ENCODE measurements around the gene NUTM2A.
"Not testable (repeated sequence)": the region's sequence is repeated elsewhere in the genome, so short reads cannot be mapped to it uniquely, and the experiment has no call there.

DNA sequence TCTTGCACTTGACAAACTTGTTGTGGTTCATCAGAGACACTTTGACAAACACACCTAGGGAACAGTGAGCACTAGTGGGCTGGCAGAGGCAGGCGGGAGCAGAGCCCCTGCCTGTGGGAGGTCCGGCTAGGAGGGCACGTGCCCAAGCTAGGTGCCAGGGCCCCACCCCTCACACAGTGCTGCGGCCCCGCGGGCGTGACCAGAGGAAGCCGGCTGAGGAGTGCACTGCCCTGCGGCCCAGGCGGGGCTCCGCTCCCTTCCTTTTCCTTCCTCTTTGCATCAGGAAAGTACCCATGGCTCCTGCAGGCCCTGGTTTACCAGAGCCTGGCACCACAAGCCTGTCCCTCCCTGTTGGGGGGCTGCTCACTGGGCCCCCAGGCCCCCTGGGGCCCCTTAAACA, 9.1 kb upstream of the NUTM2A start:
- TF ChIP-seq, protein P1, sequence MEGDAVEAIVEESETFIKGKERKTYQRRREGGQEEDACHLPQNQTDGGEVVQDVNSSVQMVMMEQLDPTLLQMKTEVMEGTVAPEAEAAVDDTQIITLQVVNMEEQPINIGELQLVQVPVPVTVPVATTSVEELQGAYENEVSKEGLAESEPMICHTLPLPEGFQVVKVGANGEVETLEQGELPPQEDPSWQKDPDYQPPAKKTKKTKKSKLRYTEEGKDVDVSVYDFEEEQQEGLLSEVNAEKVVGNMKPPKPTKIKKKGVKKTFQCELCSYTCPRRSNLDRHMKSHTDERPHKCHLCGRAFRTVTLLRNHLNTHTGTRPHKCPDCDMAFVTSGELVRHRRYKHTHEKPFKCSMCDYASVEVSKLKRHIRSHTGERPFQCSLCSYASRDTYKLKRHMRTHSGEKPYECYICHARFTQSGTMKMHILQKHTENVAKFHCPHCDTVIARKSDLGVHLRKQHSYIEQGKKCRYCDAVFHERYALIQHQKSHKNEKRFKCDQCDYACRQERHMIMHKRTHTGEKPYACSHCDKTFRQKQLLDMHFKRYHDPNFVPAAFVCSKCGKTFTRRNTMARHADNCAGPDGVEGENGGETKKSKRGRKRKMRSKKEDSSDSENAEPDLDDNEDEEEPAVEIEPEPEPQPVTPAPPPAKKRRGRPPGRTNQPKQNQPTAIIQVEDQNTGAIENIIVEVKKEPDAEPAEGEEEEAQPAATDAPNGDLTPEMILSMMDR (IDR thresholded peaks at IDR 0.05) = not testable (repeated sequence)
- not testable (repeated sequence) for TF ChIP-seq POLR2A, POLR2AphosphoS5, EP300 (IDR thresholded peaks at IDR 0.05)
